Measurements from ENCODE around the gene ZBTB7C.

- TF ChIP-seq POLR2A (IDR thresholded peaks at IDR 0.05) (no peak), CTCF (IDR thresholded peaks at IDR 0.05) (no peak), POLR2AphosphoS5 (IDR thresholded peaks at IDR 0.05) (no peak)
These were observed 366.8 kb downstream of the ZBTB7C start for GRCh38 chr18:48042431-48042830.
